Heart right ventricle (tissue), 16 donors: ENCODE data around the gene OR51E2. TPM values are rescaled to one million over a fixed set of nuclear protein-coding genes. Genes with fewer than 3 reads are reported as not detected.

Experiments
- ATAC-seq, 8 donors: fragments of 200-7000 bp; cut with Tn5 transposase; one replicate each; pipeline ENCODE4 v1.9.1; 2020; ENCODE audit warnings: mild to moderate bottlenecking in 8 of 8, moderate library complexity in 8 of 8, moderate number of reproducible peaks in 1 of 8
- DNase-seq, 2 donors: peaks; one replicate each; pipeline ENCODE4 v3.0.0-alpha.2; 2020
- H3K27ac ChIP-seq, 10 donors: fragments of 200-600 bp; sonication (generic) in 2 of 10; one replicate each; pipeline versions ENCODE4 v1.5.0 to v1.8.0; 2020 to 2022; ENCODE audit warnings: mild to moderate bottlenecking in 3 of 10
- H3K27me3 ChIP-seq, 7 donors: fragments of 200-600 bp; one replicate each; pipeline ENCODE4 v1.8.0; 2021 to 2022; ENCODE audit warnings: mild to moderate bottlenecking in 2 of 7
- H3K36me3 ChIP-seq, 9 donors: fragments of 200-600 bp; sonication (generic) in 1 of 9; one replicate each; pipeline versions ENCODE4 v1.5.0 to v1.8.0; 2020 to 2022; ENCODE audit warnings: mild to moderate bottlenecking in 2 of 9
- H3K4me1 ChIP-seq, 9 donors: fragments of 200-600 bp; sonication (generic) in 1 of 9; one replicate each; pipeline versions ENCODE4 v1.5.0 to v1.8.0; 2020 to 2022; ENCODE audit warnings: mild to moderate bottlenecking in 4 of 9
- H3K4me3 ChIP-seq, 10 donors: fragments of 200-600 bp; sonication (generic) in 2 of 10; one replicate each; pipeline versions ENCODE4 v1.5.0 to v1.8.0; 2020 to 2022; ENCODE audit warnings: mild to moderate bottlenecking in 7 of 10, moderate library complexity in 2 of 10
- H3K9me3 ChIP-seq, 11 donors: fragments of 200-600 bp in 10 of 11; sonication (generic) in 2 of 11; one replicate each; pipeline versions ENCODE4 v1.5.0 to v1.8.0; 2013 to 2022; ENCODE audit warnings: mild to moderate bottlenecking in 2 of 11, control low read depth in 1 of 11, moderate library complexity in 1 of 11
- WGBS, 2 donors: extraction: QIAGEN DNeasy Blood & Tissue Kit; methylation state at CpG; one replicate each; pipeline ENCODE4 v1.1.7; 2013; ENCODE audit warnings: inconsistent platforms in 1 of 2; 5-methylcytosine and 5-hydroxymethylcytosine counted together
- intact Hi-C, 10 donors: fragments of 100-400 bp; cut with DNase I; formaldehyde crosslinking; loops; one replicate each; pipeline versions ENCODE4 v1.11.1 to v1.14.2; 2022
- polyA plus RNA-seq, 2 donors: library from polyadenylated mRNA; stranded (reverse); fragments of 200-250 nt; gene quantifications; one replicate each; pipeline ENCODE4 v1.2.3, GENCODE V29; 2013
- total RNA-seq, 10 donors: library from RNA; stranded (reverse); fragmentation: NEBNext Ultra II Directional in 3 of 10; extraction: Animal tissue kit (Norgen Biotek cat#: 25700) in 3 of 10; gene quantifications; one replicate each; pipeline versions ENCODE4 v1.2.1 to v1.2.4, GENCODE V29; 2021 to 2023
- TF ChIP-seq, protein P1 (sequence below), 9 donors: fragments of 200-600 bp; sonication (generic) in 2 of 9; IDR thresholded peaks; one replicate each; pipeline versions ENCODE4 v1.5.0 to v1.8.0; 2021 to 2022; ENCODE audit warnings: antibody characterized with exemption in 9 of 9, mild to moderate bottlenecking in 5 of 9, moderate library complexity in 1 of 9
- donor health status: Arrhythmogenic right ventricular cardiomyopathy.
- donor health status: ischemic (EF 13 %, LVEDD 7.1; RV severe dilation, severe dysfunction).
- donor health status: healthy with polysubstance abuse.
- donor health status: DM: no; HTN: yes; CAD: no.
- donor health status: DM: no; HTN: no; CAD: no.
- donor health status: ischemic (EF 25% LVEDD 6.9; RV normal size, moderate dysfunction).
- donor health status: ischemic (EF 25% LVEDD 5.7; RV mildly dilated, moderate dysfunction).
- donor health status: healthy.
- donor health status: DM: yes; HTN: yes; CAD: no.
- donor health status: Ischemic cardiomyopathy.
- donor health status: ischemic (EF 35%, LVEDD 5.7; RV mildly dilated, moderate dysfunction).
- donor health status: nonischemic (EF 11% LVEDD 7.7; RV severe dilation, severe dysfunction).
- donor health status: DM: yes; HTN: yes; CAD: no.
- donor health status: PGD.
- donor health status: ischemic (EF 29% LVEDD 5.4; RV normal size, mild dysfunction).
- donor health status: nonischemic (EF 23%, LVEDD 6.1; RV moderate dilation, normal function).

Gene OR51E2
- total and polyA plus RNA-seq, 12 donors: 0.07 to 0.25 (median 0.16) TPM; not detected in 6

DNA sequence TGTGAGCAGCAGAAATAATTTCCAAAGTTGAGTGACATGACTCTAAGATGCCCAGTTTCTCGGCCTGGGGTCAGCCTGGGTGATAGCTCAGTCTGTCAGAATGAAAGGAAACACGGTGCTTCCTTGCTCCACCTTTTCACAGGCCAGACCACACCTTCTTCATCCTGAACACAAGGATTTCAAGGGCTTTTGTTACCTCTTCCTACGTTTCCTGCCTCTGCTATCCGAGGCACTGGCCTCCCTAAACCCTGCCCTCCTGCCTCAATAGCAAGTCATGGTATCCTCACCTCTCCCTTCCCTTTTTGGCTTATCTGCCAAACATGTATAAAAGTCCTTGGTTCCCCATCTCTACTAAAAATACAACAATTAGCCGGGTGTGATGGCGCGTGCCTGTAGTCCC, 55.6 kb downstream of the OR51E2 start:
- intact Hi-C loops: loop anchor here in 1 of 10 donors (10.0 kb wide), 1 partner anchor 457 kb away; no protein-coding TSS in a partner anchor
- H3K9me3 ChIP-seq: no peaks in the 10 kb centered on the region
- H3K4me1 ChIP-seq: peaks cover 4 to 54% (median 33%) of the 10 kb centered on the region in 9 donors
- H3K4me3 ChIP-seq: no peak overlapping the region
- peak in 7 of 8 donors; percentile 20 to 68 (median 31) for ATAC-seq
- peak overlapping the region in 9 of 10 donors; percentile 13 to 91 (median 82) for H3K27ac ChIP-seq
- H3K27me3 ChIP-seq: no peaks in the 10 kb centered on the region
- 59 to 72% methylated on average over 7 of the region's 7 CpGs for WGBS, 2 donors
- H3K36me3 ChIP-seq: no peaks in the 10 kb centered on the region
- peak in 1 of 2 donors; percentile 20 for DNase-seq
- TF ChIP-seq, protein P1, sequence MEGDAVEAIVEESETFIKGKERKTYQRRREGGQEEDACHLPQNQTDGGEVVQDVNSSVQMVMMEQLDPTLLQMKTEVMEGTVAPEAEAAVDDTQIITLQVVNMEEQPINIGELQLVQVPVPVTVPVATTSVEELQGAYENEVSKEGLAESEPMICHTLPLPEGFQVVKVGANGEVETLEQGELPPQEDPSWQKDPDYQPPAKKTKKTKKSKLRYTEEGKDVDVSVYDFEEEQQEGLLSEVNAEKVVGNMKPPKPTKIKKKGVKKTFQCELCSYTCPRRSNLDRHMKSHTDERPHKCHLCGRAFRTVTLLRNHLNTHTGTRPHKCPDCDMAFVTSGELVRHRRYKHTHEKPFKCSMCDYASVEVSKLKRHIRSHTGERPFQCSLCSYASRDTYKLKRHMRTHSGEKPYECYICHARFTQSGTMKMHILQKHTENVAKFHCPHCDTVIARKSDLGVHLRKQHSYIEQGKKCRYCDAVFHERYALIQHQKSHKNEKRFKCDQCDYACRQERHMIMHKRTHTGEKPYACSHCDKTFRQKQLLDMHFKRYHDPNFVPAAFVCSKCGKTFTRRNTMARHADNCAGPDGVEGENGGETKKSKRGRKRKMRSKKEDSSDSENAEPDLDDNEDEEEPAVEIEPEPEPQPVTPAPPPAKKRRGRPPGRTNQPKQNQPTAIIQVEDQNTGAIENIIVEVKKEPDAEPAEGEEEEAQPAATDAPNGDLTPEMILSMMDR (IDR thresholded peaks at IDR 0.05): no peak

DNA sequence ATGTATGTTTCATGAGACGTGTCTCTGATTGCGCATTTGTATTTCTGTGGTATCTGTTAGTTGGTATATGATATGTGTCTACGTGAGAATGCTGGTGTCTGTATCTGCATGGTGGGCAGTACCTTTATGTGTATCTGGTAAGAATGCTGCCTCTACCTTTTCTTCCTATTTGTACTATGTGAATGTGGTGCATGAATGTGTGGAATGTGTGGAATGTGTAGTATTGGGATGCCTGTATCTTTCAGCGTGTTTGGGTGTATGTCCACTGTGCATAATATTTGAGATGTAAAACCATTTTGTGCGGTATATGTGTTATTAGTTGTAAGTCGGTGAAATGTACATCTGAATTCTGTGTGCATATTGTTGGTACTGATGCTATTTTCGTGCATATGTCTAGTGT, 56.2 kb downstream of the OR51E2 start:
- Histone ChIP-seq H3K9me3 (no peaks in the 10 kb centered on the region), H3K27me3 (no peaks in the 10 kb centered on the region), H3K4me3 (no peak overlapping the region), H3K4me1 (peaks cover 4 to 52% (median 28%) of the 10 kb centered on the region in 9 donors), H3K27ac (peak overlapping the region in 7 of 10 donors; percentile 76 to 91 (median 83)), H3K36me3 (no peaks in the 10 kb centered on the region)
- TF ChIP-seq, protein P1 (IDR thresholded peaks at IDR 0.05): no peak
- intact Hi-C loops: loop anchor here in 1 of 10 donors (10.0 kb wide), 1 partner anchor 457 kb away; no protein-coding TSS in a partner anchor
- 92% methylated on average over 7 of the region's 7 CpGs for WGBS, 2 donors
- DNase-seq: no peak
- no peak for ATAC-seq

DNA sequence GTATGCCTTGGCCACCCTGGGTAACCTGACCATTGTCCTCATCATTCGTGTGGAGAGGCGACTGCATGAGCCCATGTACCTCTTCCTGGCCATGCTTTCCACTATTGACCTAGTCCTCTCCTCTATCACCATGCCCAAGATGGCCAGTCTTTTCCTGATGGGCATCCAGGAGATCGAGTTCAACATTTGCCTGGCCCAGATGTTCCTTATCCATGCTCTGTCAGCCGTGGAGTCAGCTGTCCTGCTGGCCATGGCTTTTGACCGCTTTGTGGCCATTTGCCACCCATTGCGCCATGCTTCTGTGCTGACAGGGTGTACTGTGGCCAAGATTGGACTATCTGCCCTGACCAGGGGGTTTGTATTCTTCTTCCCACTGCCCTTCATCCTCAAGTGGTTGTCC, 57.7 kb downstream of the OR51E2 start:
- 95% methylated on average over 6 of the region's 6 CpGs for WGBS, 2 donors
- TF ChIP-seq, protein P1 (IDR thresholded peaks at IDR 0.05): no peak
- ATAC-seq: no peak
- Histone ChIP-seq H3K27ac (no peak overlapping the region), H3K27me3 (peaks cover 0 to 4% (median 0%) of the 10 kb centered on the region in 7 donors), H3K4me1 (peaks cover 0 to 38% (median 14%) of the 10 kb centered on the region in 9 donors), H3K36me3 (no peaks in the 10 kb centered on the region), H3K4me3 (no peak overlapping the region), H3K9me3 (no peaks in the 10 kb centered on the region)
- DNase-seq: no peak
- intact Hi-C loops: loop anchor here in 7 of 10 donors (5.0 to 10.0 kb wide), 4 partner anchors 177 to 455 kb away; no protein-coding TSS in a partner anchor

DNA sequence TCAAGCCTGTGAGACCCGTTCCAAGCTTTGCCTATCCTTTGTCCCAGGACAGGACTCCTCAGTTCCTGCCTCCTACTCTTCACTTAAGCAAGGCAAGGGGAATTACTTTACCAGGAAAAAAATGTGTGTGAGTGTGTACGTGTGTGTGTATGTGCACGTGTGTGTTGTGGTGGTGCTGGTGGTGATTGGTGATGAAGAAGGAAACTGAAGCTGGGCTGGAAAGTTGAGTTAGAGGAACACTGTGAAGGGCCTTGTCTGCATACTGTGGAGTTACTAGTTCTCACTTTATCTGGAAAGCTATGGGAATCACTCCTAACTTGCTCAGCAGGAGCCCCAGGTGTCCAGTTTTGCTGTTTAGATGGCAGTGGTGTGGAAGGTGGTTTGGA, 60.0 kb downstream of the OR51E2 start:
- 58 to 84% methylated on average over 3 of the region's 3 CpGs for WGBS, 2 donors
- TF ChIP-seq, protein P1 (IDR thresholded peaks at IDR 0.05): no peak
- Histone ChIP-seq H3K27ac (peak overlapping the region in 2 of 10 donors; percentile 46 to 48), H3K4me1 (peaks cover 0 to 28% (median 8%) of the 10 kb centered on the region in 9 donors), H3K4me3 (no peak overlapping the region), H3K9me3 (no peaks in the 10 kb centered on the region), H3K27me3 (peaks cover 0 to 4% (median 0%) of the 10 kb centered on the region in 7 donors), H3K36me3 (no peaks in the 10 kb centered on the region)
- ATAC-seq (peak in 3 of 8 donors; percentile 3 to 22 (median 12)), DNase-seq (no peak)
- intact Hi-C loops: loop anchor here (1.0 to 5.0 kb wide), 6 partner anchors 180 to 367 kb away; no protein-coding TSS in a partner anchor
